GM18520 (cell line): ENCODE data around the gene LRRC3.

Source experiments
- ATAC-seq: cut with Tn5 transposase; IDR thresholded peaks from one replicate; pipeline ENCODE4 v1.9.1; 2021; ENCODE audit not compliant: unreplicated experiment

Gene LRRC3

DNA sequence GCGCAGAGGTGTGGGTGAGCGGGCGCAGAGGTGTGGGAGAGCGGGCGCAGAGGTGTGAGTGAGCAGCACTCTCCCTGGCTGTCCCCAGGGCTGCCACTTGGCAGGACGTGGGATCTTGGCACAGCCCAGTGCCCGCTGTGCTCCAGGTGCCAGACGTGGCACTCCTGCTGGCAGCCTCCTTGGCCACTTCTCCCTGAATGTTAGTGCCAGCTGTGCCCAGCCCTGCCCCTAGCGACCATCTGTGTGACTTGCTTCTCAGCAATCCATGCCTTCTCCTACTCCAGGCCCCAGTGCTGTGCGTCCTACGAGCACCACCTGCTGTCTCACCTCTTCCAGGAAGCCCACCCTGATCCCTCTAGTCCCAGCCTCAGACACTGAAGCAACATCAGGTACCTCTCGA is 54.2 kb downstream of the LRRC3 start:
- ATAC-seq, result no peak

DNA sequence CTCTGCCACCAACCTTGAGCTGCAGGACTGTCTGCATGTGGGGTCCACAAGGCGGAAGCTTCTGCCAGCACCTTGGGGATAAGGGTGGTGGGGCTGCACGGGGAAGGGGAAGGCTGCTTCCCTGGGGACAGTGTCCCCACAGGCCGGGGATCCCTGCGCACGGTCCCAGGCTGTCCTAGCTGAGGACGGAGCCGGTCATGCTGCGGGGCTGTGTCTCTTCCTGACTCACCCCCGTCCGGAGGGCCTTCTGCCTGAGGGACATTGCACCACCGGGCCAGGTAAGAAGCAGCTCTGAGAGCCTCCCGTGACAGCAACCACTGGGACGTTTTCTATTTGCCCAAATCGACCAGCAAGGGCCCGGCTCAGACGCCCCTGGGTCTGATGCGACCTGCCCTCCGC is 54.8 kb downstream of the LRRC3 start:
- ATAC-seq, result no peak

DNA sequence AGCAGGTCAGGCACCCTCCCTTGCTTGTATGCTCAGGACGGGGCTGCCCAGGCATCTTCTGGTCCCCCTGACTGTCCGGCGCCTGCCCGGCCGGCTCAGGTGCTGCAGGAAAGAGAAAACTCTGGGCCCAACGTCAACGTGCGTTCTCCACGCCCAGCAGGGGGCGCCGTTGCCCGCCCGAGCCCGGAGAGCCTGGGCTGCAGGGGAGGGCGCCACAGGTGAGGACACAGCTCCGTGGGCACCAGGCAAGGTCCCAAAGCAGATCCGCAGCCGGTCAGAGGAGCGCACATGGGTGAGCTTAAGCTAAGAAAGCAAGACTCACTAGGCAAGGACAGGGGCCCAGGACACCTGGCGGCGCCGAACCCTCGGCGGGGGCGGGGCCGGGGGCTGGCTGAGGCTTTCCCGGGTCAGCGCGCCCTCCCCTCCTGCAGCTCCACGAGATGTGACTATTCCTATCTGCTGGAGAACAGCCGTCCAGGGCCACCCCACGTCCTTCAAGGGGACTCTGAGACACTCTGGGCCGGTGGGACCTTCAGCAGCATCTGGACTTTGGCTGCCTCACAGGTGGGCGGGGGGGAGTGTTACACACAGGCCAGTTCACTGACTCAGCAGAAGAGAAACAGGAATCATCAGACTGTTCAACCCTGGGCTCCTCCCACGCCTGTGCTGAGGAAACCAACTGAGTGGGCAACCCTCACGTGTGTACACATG is 55.4 kb downstream of the LRRC3 start:
- ATAC-seq, result no peak

DNA sequence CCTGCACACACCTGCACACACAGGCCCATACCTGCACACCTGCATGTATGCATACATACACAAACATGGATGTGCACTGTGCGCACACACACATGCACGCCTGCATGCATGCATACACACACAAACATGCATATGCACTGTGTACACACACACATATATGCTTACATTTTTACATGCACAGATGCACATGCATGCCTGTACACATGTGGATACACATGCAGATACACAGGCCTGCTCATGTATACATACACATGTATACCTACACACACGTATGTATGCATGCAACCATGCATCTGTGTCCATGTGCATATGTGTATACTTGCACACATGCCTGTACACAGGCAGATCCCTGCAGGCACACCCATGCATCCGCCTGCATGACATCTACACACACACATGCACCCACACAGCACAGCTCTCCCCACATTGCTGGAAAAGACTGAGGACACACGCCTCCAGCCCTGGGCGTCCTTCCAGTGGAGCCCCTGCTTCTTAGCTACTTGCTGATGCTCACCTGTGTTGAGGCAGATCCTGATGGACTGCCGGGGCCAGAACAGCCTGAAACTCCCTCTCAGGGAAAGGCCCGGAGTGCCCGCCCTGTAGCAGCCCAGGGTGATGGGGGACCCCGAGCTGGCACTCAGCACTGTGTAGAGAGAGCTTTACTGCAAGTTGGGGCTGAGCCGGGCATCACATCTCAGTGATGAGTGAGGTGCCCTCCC is 56.1 kb downstream of the LRRC3 start:
- ATAC-seq, result no peak
